HL-60 (cell line): ENCODE data around the gene NOS1AP.

Source experiments
- CTCF ChIP-seq: IDR thresholded peaks from one replicate; pipeline ENCODE4 v1.5.1; 2011; ENCODE audit warnings: low read length, control low read depth, inconsistent platforms; ENCODE audit not compliant: insufficient read depth
- POLR2AphosphoS5 ChIP-seq: IDR thresholded peaks from 2 replicates; pipeline ENCODE4 v1.6.1; 2012; ENCODE audit warnings: low read depth
- REST ChIP-seq: IDR thresholded peaks from 2 replicates; pipeline ENCODE4 v1.6.1; 2012; ENCODE audit warnings: low read depth; ENCODE audit not compliant: insufficient replicate concordance
- SPI1 ChIP-seq: IDR thresholded peaks from 2 replicates; pipeline ENCODE4 v1.6.1; 2012; ENCODE audit warnings: low read depth, mild to moderate bottlenecking, borderline replicate concordance

GRCh38 chr1:162192763-162193162 lies 123.3 kb downstream of the NOS1AP start:
- no peak for TF ChIP-seq CTCF
- no peak for TF ChIP-seq SPI1
- no peak for TF ChIP-seq REST
- TF ChIP-seq POLR2AphosphoS5: no peak
